Posterior cingulate gyrus (tissue), 11 donors: ENCODE measurements around the gene TRIM8.
"Not testable (repeated sequence)": the region's sequence is repeated elsewhere in the genome, so short reads cannot be mapped to it uniquely, and the experiment has no call there.

Experiments used
- DNase-seq, 10 donors: peaks; one replicate each; pipeline versions ENCODE4 v3.0.0 to v3.0.0-alpha.2; 2020 to 2021; ENCODE audit warnings: mixed read lengths in 3 of 10
- intact Hi-C: fragments of 100-400 bp; cut with DNase I; formaldehyde crosslinking; loops from one replicate; pipeline ENCODE4 v1.15.1; 2023

The TRIM8 gene

DNA sequence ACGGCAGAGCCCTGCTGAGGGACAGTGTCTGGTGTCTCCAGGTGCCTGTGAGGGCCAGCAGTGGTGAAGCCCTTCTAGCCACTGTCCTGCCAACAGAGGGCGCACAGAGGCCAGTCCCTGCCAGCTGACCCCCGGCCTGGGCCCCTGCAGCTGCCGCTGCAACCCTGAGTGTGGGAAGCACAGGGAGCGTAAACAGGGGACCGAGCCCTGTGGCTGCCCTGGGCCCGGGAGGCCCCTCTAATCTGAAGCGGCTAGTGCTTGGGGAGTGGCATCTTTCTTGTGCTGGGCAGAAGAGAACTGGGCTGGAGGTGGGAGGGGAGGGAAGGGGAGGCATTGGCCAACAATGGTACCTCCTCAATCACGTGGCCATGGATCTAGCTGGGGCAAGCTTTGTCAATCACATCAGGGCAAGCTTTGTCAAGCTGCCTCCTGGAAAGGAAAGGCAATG is 34.6 kb downstream of the TRIM8 start:
- intact Hi-C loops = loop anchor here (5.0 kb wide), 1 partner anchor 33 kb away; the partner anchor contains the start of genes ARL3 and SFXN2

DNA sequence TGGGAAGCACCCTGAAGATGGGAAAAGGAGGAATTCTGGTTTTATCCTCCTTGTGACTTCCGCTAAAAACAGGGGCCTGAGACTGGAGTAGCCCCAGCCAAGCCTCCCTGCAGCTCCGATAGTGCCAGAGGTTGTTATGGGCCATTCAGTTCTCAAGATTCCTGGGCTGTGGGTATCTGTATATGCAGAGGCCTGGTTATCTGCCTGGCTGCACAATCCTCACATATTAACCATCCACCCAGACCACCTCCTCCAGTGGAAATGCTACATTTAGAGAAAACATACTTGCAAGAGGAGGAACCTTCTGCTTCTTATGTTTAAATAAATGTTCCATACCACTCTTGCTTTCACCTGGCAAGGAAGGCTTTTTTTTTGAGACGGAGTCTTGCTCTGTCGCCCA is 35.3 kb downstream of the TRIM8 start:
- peak in 1 of 10 donors; percentile 30 for DNase-seq
- intact Hi-C loops = loop anchor here (5.0 kb wide), 1 partner anchor 33 kb away; the partner anchor contains the start of genes ARL3 and SFXN2

More for the DNA sequence above, 34.6 kb downstream of the TRIM8 start:
- peak; percentile 42 to 97 (median 80) for DNase-seq

DNA sequence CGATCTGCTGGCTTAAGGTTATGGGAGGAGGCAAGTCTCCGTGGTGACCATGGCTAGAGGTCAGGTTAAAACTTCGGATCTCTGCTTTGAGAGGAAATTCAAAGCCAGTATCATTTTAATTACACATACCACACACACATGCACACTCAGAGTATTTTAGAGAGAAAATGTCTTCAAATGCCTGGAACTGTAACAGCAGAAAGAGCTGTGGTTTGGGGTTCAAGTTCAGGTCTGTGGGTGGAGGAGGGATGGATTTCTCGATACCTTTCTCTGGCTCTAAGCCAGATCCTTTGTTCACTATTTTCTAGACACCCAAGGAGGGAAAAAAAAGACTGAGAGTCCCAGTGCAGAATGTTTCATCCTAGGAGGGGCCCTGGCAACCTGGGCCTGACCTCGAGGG is 37.4 kb downstream of the TRIM8 start:
- intact Hi-C loops = no loop called here
- no peak for DNase-seq

DNA sequence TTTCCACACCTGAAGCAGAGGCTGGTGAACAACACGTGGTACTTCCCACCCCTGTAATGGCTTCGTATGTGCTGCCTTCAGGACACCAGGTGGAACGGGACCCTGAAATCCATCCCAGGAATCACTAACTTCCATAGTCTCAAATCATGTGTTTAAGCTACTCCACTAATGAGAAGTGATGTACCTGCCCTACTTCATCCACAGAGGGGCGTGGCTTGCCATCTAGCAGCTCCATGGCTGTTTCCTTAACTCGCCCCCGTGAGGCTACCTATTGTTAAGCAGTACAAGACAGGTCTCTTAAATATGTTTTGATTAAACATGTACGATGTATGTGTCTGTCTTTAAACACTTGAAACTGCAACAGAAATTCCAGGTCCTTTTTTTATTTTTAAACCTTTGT is 38.1 kb downstream of the TRIM8 start:
- peak in 1 of 10 donors; percentile 34 for DNase-seq

GRCh38 chr10:102682981-102683380 is 38.7 kb downstream of the TRIM8 start:
- intact Hi-C loops = no loop called here
- DNase-seq = no peak

More for the DNA sequence above, 38.1 kb downstream of the TRIM8 start:
- intact Hi-C loops = no loop called here

GRCh38 chr10:102683736-102684135 is 39.5 kb downstream of the TRIM8 start:
- intact Hi-C loops = no loop called here
- no peak for DNase-seq

GRCh38 chr10:102691285-102692066 is 47.2 kb downstream of the TRIM8 start:
- intact Hi-C loops = no loop called here
- no peak for DNase-seq

GRCh38 chr10:102695401-102695800 is 51.1 kb downstream of the TRIM8 start:
- intact Hi-C loops = not testable (repeated sequence)
- peak in 1 of 10 donors; percentile 15 for DNase-seq

DNA sequence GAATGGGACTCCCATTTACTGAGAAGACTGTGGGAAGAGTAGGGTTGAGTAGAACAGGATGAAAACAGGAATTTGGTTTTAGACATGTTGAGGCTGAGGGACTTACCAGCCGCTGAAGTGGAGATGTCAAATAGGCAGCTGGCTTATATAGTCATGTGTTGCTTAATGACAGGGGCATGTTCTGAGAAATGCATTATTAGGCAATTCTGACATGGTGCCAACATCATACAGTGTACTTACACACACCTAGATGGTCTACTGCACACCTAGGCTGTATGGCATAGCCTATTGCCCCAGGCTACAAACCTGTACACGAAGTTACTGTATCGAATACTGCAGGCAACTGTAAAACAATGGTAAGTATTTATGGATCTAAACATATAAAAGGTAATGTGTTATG is 52.5 kb downstream of the TRIM8 start:
- no peak for DNase-seq
- intact Hi-C loops = no loop called here

- DNase-seq = no peak
- intact Hi-C loops = no loop called here
Measured at GRCh38 chr10:102698894-102699293, 54.6 kb downstream of the TRIM8 start.

DNA sequence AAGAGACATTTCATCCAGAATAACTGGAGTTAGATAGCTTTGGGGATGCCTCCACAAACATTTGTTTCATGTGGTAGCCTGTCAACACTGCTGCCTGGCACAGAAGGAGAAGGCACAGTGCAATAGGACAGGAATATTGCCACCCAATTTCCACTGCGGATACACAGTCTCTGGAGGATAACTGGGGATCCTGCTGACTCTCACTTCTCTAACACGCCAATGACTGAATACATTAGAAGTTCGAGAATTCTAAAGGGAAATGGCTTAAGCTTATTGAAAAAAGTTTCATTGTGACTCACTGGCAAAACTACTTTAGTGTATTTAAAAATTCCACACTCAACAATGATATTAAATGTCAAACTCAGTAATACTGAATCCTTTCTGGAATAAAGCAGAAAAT is 57.0 kb downstream of the TRIM8 start:
- intact Hi-C loops = no loop called here

GRCh38 chr10:102701796-102702195 is 57.5 kb downstream of the TRIM8 start:
- intact Hi-C loops = no loop called here
- no peak for DNase-seq

More for the DNA sequence above, 57.0 kb downstream of the TRIM8 start:
- DNase-seq = no peak

DNA sequence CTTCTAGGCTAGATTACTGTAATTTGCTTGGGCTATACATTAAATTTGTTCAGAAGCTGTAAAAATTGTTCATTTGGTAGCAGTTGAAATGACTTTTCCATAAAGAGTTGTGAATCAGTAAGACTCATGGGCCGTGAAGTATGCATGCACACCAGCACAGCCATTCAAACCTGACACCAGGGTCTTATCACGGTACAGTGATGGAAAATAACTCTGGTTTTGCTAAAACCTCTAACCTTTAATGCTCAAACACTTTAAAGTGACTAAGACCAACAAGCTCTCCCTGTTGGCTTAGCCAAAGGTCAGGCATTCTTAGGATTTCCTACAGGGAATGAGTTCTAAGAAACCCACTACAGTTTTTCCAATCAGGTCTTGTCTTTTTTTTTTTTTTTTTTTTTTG is 58.5 kb downstream of the TRIM8 start:
- DNase-seq = no peak
- intact Hi-C loops = no loop called here

DNA sequence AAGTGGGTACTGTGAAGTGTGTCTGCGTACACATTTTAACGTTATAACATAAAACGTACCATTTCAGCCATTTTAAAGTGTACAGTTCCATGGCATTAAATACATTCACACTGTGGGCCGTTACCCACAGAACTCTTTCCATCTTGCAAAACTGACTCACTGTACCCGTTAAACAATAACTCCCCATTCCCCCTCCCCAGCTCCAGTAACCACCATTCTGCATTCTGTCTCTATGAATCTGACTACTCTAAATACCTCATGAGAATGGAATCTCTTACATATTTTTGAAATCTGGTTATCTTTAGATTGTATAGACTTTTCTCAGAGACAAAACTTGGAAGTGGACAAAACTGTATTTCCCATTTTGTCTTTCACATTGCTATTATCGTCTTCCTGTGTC is 60.6 kb downstream of the TRIM8 start:
- DNase-seq = no peak
- intact Hi-C loops = no loop called here

DNA sequence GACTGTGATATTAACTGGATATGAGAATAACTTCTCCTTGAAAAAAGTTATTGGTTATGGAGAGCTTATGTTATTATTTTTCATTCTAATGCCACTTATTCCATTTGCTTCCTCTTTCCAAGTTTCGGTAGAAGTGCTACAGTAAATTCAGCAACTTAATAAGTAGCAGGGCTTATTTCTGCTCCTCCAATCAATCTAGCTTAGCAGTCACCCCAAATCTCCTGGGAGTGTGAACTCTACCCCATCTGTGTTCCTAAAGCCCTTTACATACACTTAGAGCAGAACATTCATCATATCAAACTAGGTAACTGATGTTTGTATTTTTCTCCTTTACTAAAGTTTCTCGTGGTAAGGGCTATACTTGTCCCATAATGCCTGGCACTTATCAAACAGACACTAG is 61.3 kb downstream of the TRIM8 start:
- intact Hi-C loops = no loop called here

More for the DNA sequence above, 61.3 kb downstream of the TRIM8 start:
- DNase-seq = no peak
